ENCODE data around the gene AMD1.

AMD1 gene

DNA sequence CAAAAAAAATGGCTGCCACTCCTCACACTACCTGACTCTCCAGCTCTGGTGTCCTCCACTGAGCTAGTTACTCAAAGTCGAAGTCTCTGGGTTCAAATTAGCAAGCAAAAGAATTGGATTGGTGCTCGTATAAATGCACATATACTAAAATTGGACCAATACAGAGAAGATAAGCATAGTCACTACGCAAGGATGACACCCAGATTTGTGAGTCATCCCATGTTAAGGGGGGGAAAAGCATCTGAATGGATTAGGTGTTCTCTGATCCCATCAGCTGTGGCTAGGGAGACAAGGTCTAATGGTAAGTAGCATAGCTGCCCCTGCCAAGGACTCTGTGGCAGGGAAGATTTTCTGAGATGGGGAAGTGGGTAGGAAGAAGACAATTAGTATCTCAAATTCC is 18.3 kb upstream of the AMD1 start:
- no peaks in the 10 kb centered on the region for H3K9me3 ChIP-seq (ENCODE audit: control insufficient read depth, low read length)
- H3K4me1 ChIP-seq (ENCODE audit: control insufficient read depth, insufficient read depth, low read length, poor library complexity, severe bottlenecking) = no peaks in the 10 kb centered on the region
- no peak overlapping the region for H3K4me3 ChIP-seq (ENCODE audit: extremely low read depth, insufficient read depth, low read length, poor library complexity, severe bottlenecking)
- H3K36me3 ChIP-seq (ENCODE audit: control insufficient read depth, insufficient read depth, low read length) = no peaks in the 10 kb centered on the region
- WGBS, 2 experiments (ENCODE audit: insufficient coverage in 2 of 2) = 100% methylated on average over 2 of the region's 3 CpGs; no CpG with 5 or more reads in 1 of the 2 experiments
- no peak overlapping the region for H3K27ac ChIP-seq (ENCODE audit: low read depth, low read length, severe bottlenecking)

- Histone ChIP-seq H3K9me3 (ENCODE audit: control insufficient read depth, low read length) (no peaks in the 10 kb centered on the region), H3K27ac (ENCODE audit: low read depth, low read length, severe bottlenecking) (no peak overlapping the region), H3K36me3 (ENCODE audit: control insufficient read depth, insufficient read depth, low read length) (no peaks in the 10 kb centered on the region), H3K4me1 (ENCODE audit: control insufficient read depth, insufficient read depth, low read length, poor library complexity, severe bottlenecking) (no peaks in the 10 kb centered on the region), H3K4me3 (ENCODE audit: extremely low read depth, insufficient read depth, low read length, poor library complexity, severe bottlenecking) (no peak overlapping the region)
- WGBS, 2 experiments (ENCODE audit: insufficient coverage in 2 of 2) = 95 to 96% methylated on average over 21 of the region's 21 CpGs
Measured at GRCh38 chr6:110858016-110858415, 16.6 kb upstream of the AMD1 start.

- H3K4me3 ChIP-seq (ENCODE audit: extremely low read depth, insufficient read depth, low read length, poor library complexity, severe bottlenecking) = no peak overlapping the region
- H3K36me3 ChIP-seq (ENCODE audit: control insufficient read depth, insufficient read depth, low read length) = no peaks in the 10 kb centered on the region
- no peaks in the 10 kb centered on the region for H3K9me3 ChIP-seq (ENCODE audit: control insufficient read depth, low read length)
- H3K27ac ChIP-seq (ENCODE audit: low read depth, low read length, severe bottlenecking) = no peak overlapping the region
- 95% methylated on average over 30 to 31 of the region's 31 CpGs for WGBS, 2 experiments (ENCODE audit: insufficient coverage in 2 of 2)
- H3K4me1 ChIP-seq (ENCODE audit: control insufficient read depth, insufficient read depth, low read length, poor library complexity, severe bottlenecking) = no peaks in the 10 kb centered on the region
Measured at GRCh38 chr6:110858562-110859214, 15.9 kb upstream of the AMD1 start.

DNA sequence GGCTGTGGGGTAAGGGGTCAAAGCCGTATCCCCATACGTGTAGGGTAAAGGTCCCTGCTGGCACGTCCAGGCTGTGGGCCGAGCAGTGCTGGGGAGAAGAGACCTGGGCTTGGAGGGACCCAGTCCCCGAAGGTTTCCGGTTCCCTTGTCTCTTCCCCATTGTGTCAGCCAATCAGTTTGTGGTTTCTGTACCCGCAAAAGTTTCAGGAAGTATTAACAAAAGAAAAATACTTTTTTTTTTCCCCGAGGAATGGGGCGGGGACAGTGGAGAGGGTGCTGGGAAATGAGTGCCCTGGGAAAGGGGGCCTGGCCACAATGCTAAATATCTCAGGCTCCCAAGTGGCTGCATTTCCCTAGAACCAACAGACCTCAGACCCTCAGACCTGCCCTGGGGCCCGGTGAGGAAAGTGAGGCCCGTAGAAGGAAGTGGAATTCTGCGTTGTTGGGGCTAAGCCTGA is 15.2 kb upstream of the AMD1 start:
- no peaks in the 10 kb centered on the region for H3K4me1 ChIP-seq (ENCODE audit: control insufficient read depth, insufficient read depth, low read length, poor library complexity, severe bottlenecking)
- no peaks in the 10 kb centered on the region for H3K36me3 ChIP-seq (ENCODE audit: control insufficient read depth, insufficient read depth, low read length)
- WGBS, 2 experiments (ENCODE audit: insufficient coverage in 2 of 2) = 89 to 97% methylated on average over 3 to 5 of the region's 12 CpGs
- no peaks in the 10 kb centered on the region for H3K9me3 ChIP-seq (ENCODE audit: control insufficient read depth, low read length)
- H3K4me3 ChIP-seq (ENCODE audit: extremely low read depth, insufficient read depth, low read length, poor library complexity, severe bottlenecking) = no peak overlapping the region
- H3K27ac ChIP-seq (ENCODE audit: low read depth, low read length, severe bottlenecking) = no peak overlapping the region

- 100% methylated on average over 1 of the region's 2 CpGs for WGBS, 2 experiments (ENCODE audit: insufficient coverage in 2 of 2)
- Histone ChIP-seq H3K4me3 (ENCODE audit: extremely low read depth, insufficient read depth, low read length, poor library complexity, severe bottlenecking) (no peak overlapping the region), H3K4me1 (ENCODE audit: control insufficient read depth, insufficient read depth, low read length, poor library complexity, severe bottlenecking) (peaks cover 2% of the 10 kb centered on the region), H3K9me3 (ENCODE audit: control insufficient read depth, low read length) (no peaks in the 10 kb centered on the region), H3K36me3 (ENCODE audit: control insufficient read depth, insufficient read depth, low read length) (no peaks in the 10 kb centered on the region), H3K27ac (ENCODE audit: low read depth, low read length, severe bottlenecking) (no peak overlapping the region)
Measured at GRCh38 chr6:110864824-110865223, 9.8 kb upstream of the AMD1 start.

- 0% methylated on average over 31 to 43 of the region's 60 CpGs for WGBS, 2 experiments (ENCODE audit: insufficient coverage in 2 of 2)
- Histone ChIP-seq H3K4me1 (ENCODE audit: control insufficient read depth, insufficient read depth, low read length, poor library complexity, severe bottlenecking) (peaks cover 17% of the 10 kb centered on the region), H3K27ac (ENCODE audit: low read depth, low read length, severe bottlenecking) (peak overlapping the region; percentile 75), H3K36me3 (ENCODE audit: control insufficient read depth, insufficient read depth, low read length) (no peaks in the 10 kb centered on the region), H3K4me3 (ENCODE audit: extremely low read depth, insufficient read depth, low read length, poor library complexity, severe bottlenecking) (peak overlapping the region; percentile 95), H3K9me3 (ENCODE audit: control insufficient read depth, low read length) (no peaks in the 10 kb centered on the region)
Measured at GRCh38 chr6:110874880-110875547, 429 bp downstream of the AMD1 start.

DNA sequence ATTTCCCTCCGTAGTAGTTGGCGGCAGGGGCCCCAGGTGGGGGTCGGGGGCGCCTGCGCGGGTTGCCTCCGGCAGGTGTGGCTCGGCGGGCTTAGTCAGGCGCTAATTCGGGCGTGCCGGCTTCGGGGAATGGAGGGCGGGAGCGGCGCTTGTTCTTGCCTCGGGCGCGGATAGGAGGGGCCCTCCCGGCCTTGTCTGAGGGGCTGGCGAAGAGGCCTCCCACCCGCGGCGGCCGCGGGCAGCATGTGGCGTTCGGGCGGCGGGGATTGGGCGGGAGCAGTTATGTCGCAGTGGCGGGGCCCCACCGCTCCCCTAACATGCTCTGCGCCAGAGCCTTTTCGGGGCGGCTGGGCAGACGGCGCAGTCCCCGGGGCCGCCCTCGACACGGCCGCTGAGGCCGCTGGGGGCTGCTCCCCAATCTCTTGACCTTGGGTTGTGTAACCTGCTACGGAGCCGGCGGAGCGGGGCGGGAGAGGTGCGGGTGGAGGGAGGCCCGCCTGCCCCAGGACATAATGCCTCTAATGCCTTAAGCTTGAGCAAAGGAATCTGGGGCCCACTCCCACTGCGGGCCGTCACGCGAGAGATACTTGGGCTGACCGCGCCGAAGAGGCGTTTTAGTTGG is 1.1 kb downstream of the AMD1 start:
- 1% methylated on average over 55 to 61 of the region's 61 CpGs for WGBS, 2 experiments (ENCODE audit: insufficient coverage in 2 of 2)
- peaks cover 2% of the 10 kb centered on the region for H3K36me3 ChIP-seq (ENCODE audit: control insufficient read depth, insufficient read depth, low read length)
- H3K4me3 ChIP-seq (ENCODE audit: extremely low read depth, insufficient read depth, low read length, poor library complexity, severe bottlenecking) = peak overlapping the region; percentile 95
- H3K4me1 ChIP-seq (ENCODE audit: control insufficient read depth, insufficient read depth, low read length, poor library complexity, severe bottlenecking) = peaks cover 17% of the 10 kb centered on the region
- peak overlapping the region; percentile 75 for H3K27ac ChIP-seq (ENCODE audit: low read depth, low read length, severe bottlenecking)
- no peaks in the 10 kb centered on the region for H3K9me3 ChIP-seq (ENCODE audit: control insufficient read depth, low read length)

- peak overlapping the region; percentile 75 for H3K27ac ChIP-seq (ENCODE audit: low read depth, low read length, severe bottlenecking)
- peak overlapping the region; percentile 95 for H3K4me3 ChIP-seq (ENCODE audit: extremely low read depth, insufficient read depth, low read length, poor library complexity, severe bottlenecking)
- peaks cover 17% of the 10 kb centered on the region for H3K4me1 ChIP-seq (ENCODE audit: control insufficient read depth, insufficient read depth, low read length, poor library complexity, severe bottlenecking)
- H3K9me3 ChIP-seq (ENCODE audit: control insufficient read depth, low read length) = no peaks in the 10 kb centered on the region
- peaks cover 8% of the 10 kb centered on the region for H3K36me3 ChIP-seq (ENCODE audit: control insufficient read depth, insufficient read depth, low read length)
- 0 to 1% methylated on average over 22 of the region's 29 CpGs for WGBS, 2 experiments (ENCODE audit: insufficient coverage in 2 of 2)
Measured at GRCh38 chr6:110876170-110876773, 1.7 kb downstream of the AMD1 start.

DNA sequence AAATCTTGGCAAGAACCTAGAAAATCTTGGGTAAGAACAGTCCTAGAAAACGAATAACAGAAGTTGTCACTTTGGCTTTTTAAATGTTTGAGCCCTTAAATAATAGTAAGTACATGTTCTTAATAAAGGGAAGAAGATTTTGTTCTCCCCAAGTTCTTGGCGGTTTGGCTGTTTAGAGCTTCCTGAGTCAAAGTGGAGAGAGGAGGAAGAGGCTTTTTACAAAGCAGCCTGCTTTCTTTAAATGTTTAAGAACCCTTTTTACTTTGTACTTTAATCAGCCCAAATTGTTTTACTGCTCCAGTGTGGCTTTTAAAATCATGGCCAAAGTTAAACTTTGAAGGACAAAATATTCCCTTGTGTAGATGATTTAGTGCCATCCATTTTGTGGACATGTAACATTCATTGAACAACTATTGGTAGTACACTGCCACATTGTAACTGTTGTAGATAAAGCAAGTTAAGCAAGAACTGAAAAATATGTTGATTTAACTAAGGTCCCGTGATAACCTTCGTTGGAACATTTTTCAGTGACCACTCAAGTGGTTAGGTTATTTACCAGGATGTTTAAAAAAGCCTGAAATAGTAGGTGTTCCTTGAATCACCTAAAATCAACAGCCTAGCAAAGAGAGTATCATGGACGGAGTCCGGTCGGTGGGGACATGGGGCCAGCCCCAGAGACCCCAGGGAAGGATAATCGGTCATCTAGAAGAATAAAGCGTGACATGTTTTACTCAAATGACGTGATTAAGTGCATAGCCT is 2.4 kb downstream of the AMD1 start:
- Histone ChIP-seq H3K4me3 (ENCODE audit: extremely low read depth, insufficient read depth, low read length, poor library complexity, severe bottlenecking) (peak overlapping the region; percentile 95), H3K4me1 (ENCODE audit: control insufficient read depth, insufficient read depth, low read length, poor library complexity, severe bottlenecking) (peaks cover 17% of the 10 kb centered on the region), H3K36me3 (ENCODE audit: control insufficient read depth, insufficient read depth, low read length) (peaks cover 10% of the 10 kb centered on the region), H3K9me3 (ENCODE audit: control insufficient read depth, low read length) (no peaks in the 10 kb centered on the region), H3K27ac (ENCODE audit: low read depth, low read length, severe bottlenecking) (peak overlapping the region; percentile 75)
- 13 to 28% methylated on average over 8 to 9 of the region's 10 CpGs for WGBS, 2 experiments (ENCODE audit: insufficient coverage in 2 of 2)

- peak overlapping the region; percentile 95 for H3K4me3 ChIP-seq (ENCODE audit: extremely low read depth, insufficient read depth, low read length, poor library complexity, severe bottlenecking)
- no CpG with 5 or more reads among the region's 2 CpGs for WGBS, 2 experiments (ENCODE audit: insufficient coverage in 2 of 2)
- H3K36me3 ChIP-seq (ENCODE audit: control insufficient read depth, insufficient read depth, low read length) = peaks cover 16% of the 10 kb centered on the region
- peaks cover 17% of the 10 kb centered on the region for H3K4me1 ChIP-seq (ENCODE audit: control insufficient read depth, insufficient read depth, low read length, poor library complexity, severe bottlenecking)
- H3K27ac ChIP-seq (ENCODE audit: low read depth, low read length, severe bottlenecking) = no peak overlapping the region
- H3K9me3 ChIP-seq (ENCODE audit: control insufficient read depth, low read length) = no peaks in the 10 kb centered on the region
Measured at GRCh38 chr6:110877569-110877968, 3.0 kb downstream of the AMD1 start.

Data from mesodermal cell (in vitro differentiated cells).